PC-9 (cell line): ENCODE measurements around the gene FRMD8.

Experiments used
- CTCF ChIP-seq: fragments of 200-600 bp; sonication (generic); conservative IDR thresholded peaks from 2 replicates; pipeline ENCODE4 v1.6.1; 2017; ENCODE audit warnings: mixed run types, antibody characterized with exemption, mild to moderate bottlenecking, moderate library complexity
- EZH2 ChIP-seq: fragments of 200-600 bp; sonication (generic); IDR thresholded peaks from 2 replicates; pipeline ENCODE4 v1.8.0; 2017; ENCODE audit warnings: antibody characterized with exemption, low read depth

GRCh38 chr11:65410936-65411680, 24.7 kb downstream of the FRMD8 start:
- TF ChIP-seq CTCF = no peak
- TF ChIP-seq EZH2 = no peak
